LNCAP (cell line): ENCODE data around the gene HAO1.

ENCODE experiments used
- CTCF ChIP-seq: fragments of 450-650 bp; IDR thresholded peaks from 2 replicates; pipeline ENCODE4 v1.5.1; 2017; ENCODE audit warnings: mild to moderate bottlenecking

Gene HAO1

GRCh38 chr20:7897781-7898364 lies 42.4 kb downstream of the HAO1 start:
- TF ChIP-seq CTCF = no peak

DNA sequence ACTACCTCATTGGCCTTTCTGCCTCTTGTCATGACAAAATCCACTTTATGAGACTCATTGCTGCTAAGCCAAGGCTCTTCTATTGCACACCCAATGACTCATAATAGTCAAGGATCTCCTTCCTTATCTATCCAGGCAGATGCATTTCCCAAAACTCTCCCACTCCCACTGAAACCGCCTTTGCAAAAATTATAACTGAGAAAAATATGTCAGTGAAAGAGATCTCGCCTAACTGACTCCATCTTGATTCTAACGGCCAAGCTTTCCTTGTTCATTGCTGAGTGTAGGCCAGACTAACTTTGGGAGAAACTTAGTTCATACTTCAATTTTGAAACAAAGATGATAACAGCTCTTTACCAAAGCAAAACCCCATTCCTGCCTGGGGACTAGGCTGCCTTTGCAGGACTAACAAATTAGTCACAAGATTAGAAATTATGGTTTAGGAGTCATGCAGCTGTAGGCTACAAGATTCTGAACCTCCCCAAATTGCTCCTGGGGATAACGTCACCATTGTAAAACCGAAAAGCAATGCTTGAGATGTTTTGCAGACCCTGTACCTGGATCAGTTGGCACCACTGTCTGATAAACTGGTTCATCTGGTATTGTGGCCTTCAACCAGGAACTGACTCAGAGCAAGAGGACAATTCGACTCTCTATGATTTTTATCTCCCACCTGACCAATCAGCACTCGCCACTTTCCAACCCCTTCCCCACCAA lies 47.1 kb downstream of the HAO1 start:
- no peak for TF ChIP-seq CTCF

GRCh38 chr20:7891705-7892104 lies 48.6 kb downstream of the HAO1 start:
- TF ChIP-seq CTCF = no peak

DNA sequence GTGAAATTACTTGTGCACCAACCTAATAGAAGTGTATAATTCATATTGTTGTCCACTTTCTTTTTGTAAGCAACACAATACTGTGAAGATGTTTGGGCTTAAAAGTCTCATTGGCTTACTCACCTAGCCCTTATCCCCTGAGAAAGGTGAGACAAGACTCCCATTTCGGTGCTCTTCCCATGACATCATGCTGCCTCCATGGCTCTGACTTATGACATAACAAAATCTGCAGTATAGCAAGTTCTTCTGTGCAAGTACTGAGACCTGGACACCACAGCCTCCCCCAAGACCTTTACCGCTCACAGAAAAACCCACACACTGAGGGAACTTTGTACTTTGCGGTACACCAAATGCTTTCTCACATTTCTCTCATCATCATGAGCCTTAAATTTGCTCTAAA lies 50.5 kb downstream of the HAO1 start:
- no peak for TF ChIP-seq CTCF

GRCh38 chr20:7883741-7884140 lies 56.5 kb downstream of the HAO1 start:
- TF ChIP-seq CTCF = no peak

DNA sequence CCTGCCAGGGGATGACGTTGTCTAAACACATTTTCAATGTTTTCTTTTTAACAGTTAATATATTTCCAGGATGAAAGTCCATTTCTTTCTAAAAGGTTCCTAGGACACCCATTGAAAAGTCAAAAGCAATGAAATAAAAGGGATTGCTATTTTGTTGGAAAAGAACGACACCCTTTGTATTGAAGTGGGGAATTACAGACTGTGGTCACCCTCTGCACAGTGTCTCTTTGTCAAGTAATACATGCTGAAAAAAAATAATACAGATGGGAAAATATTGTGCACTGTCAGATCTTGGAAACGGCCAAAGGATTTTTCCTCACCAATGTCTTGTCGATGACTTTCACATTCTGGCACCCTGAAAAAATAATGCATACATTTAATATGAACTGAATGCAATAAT lies 56.9 kb downstream of the HAO1 start:
- TF ChIP-seq CTCF = no peak

DNA sequence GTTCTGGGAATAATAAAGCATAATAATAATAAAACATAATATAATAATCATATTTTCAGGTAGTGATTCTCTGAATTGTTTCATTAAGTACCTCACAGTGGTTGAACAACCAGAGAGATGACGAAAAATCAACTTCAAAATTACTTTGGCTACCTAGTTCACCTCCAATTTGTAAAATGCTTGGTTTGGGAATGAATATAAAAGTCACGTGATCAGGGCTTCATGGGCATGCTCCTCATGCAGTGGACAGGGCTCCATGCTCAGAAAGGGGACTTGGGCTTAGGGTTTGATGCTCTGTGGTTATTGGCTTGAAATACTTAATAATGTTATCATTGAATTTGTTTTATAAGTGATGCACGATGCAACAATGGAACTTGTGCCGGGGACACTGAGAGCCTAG lies 58.2 kb downstream of the HAO1 start:
- TF ChIP-seq CTCF = no peak
